GM04504 (cell line): ENCODE data around the gene DNPH1.

ENCODE experiments used
- DNase-seq: peaks from one replicate; pipeline ENCODE4 v3.0.0-alpha.2; 2012; ENCODE audit warnings: low read depth

The DNPH1 gene, protein sequence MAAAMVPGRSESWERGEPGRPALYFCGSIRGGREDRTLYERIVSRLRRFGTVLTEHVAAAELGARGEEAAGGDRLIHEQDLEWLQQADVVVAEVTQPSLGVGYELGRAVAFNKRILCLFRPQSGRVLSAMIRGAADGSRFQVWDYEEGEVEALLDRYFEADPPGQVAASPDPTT

DNA sequence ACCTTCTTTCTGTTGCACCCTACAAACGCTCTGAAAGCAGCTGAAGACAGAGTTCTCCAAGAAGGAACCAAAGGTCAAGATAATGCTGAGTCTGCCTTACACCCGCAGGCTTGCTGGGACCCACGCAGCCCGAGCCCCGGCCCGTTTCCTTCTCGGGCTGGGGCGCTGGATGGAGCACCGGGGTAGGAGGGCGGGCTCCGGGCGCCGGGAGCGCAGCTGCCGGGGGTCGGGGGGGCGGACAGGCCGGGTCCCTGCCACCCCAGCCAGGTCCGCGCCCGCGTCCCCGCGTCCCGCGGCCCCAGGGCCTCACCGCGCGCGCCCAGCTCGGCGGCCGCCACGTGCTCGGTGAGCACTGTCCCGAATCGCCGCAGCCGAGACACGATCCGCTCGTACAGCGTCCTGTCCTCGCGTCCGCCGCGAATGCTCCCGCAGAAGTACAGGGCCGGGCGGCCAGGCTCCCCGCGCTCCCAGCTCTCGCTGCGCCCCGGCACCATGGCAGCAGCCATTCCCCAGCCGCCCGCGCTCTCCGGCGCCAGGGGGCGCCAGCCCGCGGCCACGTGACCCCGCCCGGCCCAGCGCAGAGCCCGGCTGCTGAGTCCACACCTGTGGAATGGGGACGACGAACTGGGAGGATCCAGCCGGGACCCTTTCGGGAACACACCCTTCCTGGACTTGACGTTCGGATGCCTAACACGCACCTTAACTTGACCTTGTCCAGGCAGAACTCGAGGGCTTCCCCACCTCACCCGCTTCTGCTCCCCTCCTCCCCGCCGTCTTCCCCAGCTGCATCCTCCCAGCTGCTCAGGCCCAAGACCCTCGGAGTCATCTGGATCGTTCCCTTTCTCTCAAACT lies at the start of gene DNPH1:
Gene DNPH1 (minus strand): TSS at position 531 of the 852 bp plus-strand sequence. CDS start 25 bp downstream, at position 506.
- peak; percentile 31 for DNase-seq

DNA sequence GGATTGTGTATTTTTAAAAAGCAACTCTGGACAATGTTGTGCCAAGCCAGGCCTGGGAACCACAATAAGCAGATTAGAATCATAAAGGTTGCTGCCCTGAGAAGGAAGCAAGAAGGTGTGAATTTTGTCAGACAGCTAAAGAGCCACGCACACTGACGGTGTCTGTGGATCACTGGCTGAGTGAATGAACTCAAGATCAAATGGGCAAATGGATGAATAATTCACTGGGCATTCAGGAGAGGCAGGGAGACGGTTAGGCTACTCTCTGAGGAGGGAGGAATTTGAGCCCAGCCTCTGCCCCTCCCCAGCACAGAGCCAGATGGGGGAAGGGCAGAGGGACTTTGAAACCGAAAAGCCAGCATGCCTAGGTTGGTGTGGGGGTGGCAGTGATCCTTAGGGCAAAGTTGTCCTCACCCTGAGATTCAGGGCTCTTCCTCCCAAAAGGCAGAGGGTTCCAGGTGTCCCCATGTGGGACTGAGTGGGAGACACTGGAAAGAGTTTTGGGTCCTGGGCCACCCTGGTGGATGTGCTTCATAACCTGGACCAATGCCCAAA lies 49.3 kb upstream of the DNPH1 start:
- no peak for DNase-seq

GRCh38 chr6:43277643-43278523 lies 48.6 kb upstream of the DNPH1 start:
- no peak for DNase-seq

GRCh38 chr6:43277306-43277642 lies 48.0 kb upstream of the DNPH1 start:
- DNase-seq = no peak

DNA sequence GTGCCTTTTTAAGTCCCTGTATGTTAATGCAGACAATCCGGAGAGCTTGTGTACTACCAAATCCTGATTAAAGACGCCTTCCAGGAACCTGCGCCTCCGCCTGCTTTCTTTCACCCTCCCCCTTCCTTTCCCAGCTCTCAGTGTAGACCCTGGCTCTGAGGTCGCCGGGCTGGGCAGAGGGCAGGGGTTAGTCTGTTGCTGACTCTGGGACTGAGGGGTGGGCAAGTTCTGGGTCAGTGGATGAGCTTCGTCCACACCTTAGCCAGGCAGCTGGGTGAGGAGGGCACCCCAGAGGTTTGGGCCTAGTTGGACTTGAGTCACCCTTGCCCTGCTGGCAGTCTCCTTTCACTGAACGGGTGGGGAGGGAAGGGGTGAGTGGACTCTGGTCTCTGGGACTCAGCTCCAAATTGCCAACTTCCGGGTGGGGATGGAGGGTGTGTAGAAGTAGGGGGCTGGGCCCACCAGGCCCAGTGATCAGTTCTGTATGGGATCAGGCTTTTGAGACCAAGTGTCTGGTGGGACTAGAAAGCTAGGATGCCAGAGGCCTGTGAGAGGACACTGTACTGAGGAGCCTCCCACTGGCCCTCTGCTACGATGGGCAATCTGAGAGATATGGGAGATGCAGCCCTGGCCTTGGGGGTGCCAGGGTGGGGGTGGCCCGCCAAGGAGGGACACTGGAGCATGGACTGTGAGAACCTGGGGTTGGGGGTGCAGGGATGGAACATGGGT lies 47.5 kb upstream of the DNPH1 start:
- DNase-seq = no peak

GRCh38 chr6:43275801-43276576 lies 46.7 kb upstream of the DNPH1 start:
- no peak for DNase-seq

DNA sequence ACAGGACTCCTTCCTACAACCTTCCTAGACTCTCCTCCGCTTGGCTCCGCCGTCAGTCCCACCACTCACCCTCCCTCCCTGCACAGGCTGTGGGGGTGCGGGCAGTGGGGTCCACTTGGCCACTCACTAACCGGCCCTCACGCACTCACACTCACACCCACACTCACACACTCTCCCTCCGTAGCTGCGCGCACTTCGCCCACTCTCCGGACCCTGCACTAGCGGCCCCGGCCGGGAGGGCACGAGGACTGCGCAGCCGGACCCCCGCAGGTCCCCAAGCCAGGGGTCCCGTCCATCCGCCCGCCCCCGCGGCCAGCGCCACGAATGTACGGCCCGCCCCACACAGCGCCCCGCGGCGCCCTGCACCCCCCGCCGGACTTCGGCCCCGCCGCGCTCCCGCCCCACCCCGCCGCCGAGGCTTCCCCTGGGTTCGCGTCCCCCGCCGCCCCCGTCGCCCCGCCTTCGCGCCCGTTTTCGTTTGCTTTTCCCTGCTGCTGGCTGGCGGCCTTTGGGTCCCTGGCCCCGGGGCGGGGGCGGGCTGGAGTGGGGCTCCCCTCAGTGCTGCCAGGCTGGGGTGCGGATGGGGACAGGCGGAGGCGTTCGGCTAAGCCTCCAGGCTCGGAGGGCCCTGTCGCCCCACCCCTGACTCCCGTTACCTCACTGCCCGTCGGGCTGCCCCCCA lies 45.8 kb upstream of the DNPH1 start:
- DNase-seq = no peak

DNA sequence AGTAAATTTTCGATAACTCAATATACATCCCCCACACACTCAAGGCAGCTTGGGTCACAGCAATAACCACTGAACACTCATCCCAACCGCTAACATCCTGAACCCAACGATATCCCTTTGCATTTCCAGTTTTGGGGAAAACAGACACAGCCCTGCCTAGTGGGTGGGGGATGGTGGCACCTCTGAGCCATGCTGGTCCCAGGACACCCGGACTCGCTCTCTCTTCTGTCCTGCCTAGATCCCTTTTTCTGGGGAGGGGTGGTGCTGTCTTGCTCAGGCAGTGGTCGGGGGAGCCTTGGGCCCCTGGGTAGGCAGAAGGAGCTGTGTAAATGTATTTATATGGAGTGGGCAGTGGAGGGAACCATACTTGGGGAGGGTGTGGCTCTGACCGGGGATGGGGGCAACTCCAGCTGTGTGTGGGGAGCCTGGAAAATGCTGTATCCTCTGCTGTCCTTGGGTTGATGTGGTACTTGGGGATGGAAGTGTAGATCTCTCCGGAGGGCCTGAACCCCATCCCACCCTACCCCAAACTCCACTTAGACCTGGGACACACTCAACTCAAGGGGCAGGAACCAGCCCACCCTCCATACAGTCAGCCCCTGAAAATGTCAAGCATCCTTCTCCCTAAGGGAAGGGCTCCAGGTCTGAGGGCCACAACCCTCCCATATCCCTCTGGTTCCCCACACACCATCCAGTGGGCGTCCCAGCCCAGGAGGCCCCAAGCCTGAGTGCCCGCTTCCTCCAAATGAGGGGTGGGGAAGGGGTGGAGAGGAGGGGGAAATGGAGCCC lies 45.0 kb upstream of the DNPH1 start:
- no peak for DNase-seq

GRCh38 chr6:43273707-43274106 lies 44.4 kb upstream of the DNPH1 start:
- no peak for DNase-seq

GRCh38 chr6:43271944-43272343 lies 42.7 kb upstream of the DNPH1 start:
- no peak for DNase-seq

DNA sequence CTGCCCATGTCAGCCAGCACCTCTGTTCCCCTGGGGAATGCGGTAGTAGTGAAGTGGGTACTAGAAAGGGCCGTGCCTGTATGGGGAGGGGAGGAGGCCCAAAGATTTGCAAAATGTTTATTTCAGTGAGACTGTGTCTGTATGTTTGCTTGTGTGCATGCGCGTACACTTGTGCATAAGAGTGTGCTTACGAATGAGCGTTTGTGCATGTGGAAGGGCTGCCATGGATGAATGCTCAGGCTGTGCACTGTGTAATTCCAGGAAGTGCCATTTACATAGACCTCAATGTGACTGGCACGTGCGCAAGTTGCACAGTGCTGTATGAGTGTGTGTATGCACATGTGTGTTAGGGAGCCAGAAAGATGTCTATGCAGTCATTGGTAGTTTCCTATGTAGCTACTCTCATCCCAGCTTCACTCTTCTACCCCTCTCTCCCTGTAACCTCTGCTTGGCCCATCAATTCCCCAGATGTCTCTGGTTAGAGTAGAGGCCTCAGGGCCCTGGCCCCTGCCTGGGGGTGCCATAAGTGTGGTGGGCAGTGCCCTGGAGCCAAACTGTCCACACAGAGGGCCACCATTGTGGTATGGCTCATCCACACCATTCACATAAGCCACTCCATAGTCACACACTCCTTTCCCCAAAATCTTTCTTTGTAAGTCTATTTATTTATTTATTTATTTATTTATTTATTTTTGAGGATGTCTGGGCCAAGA lies 42.0 kb upstream of the DNPH1 start:
- DNase-seq = no peak

DNA sequence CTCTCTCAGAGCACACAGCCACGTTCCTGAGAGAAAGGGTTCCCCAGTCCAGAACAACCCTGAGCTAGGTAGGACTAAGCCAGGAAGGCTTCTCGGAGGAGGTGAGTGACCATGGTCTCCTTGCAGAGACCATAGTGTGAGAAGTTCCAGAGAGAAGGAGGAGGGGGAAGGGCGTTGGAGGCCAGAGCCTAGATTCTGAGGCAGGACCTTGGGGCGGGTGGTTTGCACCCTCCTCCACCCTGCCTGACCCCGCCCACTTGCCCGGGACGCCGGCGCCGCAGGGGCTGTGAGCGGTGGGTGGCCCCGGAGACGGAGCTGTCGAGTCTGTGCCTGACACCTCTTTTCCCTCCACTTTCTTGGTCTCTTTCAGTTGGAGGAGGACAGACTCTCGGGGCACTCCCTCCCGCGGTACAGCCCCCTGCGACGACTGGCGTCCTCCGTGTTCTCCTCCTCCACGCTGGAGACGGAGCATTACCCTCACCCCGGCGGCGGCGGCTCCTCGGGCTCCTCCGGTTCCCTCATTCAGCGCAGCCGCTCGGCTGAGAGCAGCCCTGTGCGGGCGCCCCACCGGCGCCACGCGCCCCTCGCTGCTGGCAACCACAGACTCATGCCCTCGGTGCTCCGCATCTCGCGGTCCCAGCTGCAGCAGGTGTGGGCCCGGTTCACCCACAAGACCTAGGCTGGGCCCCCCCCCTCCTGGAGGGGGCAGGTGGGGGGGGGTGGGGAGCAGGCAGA lies 40.2 kb upstream of the DNPH1 start:
- DNase-seq = no peak

- no peak for DNase-seq
These were observed 39.5 kb upstream of the DNPH1 start for GRCh38 chr6:43268782-43269272.

DNA sequence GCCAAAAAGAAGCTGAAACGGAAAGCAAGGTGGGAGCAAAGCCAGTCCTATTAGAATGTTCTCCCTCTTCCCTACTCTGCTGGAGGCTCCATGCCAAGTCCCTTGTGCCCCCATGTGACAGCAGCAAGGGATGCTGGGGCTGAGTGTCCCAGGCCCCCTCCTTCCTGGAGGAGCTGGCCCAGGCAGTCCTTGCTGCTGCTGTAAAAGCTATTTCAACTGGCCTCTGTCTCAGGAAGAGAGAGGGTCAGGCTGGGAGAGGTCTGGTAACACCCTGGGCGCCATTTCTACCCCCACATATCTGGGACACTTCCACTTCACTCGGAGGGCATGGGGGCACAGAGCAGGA lies 39.0 kb upstream of the DNPH1 start:
- no peak for DNase-seq

DNA sequence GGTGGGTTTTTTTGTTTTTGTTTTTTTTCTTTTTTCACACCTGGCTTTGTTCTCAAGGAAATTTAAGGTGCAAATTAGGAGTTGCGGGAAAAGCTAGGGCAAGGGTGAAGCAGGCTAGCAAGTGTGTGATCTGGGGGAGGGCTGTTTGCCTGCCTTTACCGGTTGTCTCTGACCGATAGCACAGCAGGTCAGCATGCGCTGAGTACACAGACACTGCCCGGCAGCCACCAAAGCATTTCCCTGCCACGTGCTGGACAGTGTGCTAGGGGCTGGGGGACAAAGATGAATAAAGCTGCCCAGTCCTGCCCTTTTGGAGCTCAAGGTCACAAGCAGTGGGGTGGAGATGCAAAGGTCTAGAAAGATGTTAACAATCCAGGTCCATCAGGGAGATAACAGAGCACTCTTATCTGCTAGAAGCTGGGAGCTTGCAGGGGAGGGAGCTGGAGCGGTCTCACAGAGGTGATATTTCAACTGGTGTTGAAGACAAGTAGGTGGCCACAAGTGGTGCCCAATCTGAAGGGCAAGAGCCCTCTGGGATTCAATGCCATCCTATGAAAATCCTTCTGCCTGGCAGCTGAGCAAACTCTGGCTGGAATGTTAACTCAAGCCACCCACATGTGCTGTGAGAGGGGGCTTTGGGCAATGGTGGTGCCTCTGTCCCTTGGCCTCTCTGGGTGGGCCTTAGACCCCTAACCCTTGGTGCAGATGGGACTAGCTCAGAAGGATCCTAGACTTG lies 38.5 kb upstream of the DNPH1 start:
- no peak for DNase-seq

DNA sequence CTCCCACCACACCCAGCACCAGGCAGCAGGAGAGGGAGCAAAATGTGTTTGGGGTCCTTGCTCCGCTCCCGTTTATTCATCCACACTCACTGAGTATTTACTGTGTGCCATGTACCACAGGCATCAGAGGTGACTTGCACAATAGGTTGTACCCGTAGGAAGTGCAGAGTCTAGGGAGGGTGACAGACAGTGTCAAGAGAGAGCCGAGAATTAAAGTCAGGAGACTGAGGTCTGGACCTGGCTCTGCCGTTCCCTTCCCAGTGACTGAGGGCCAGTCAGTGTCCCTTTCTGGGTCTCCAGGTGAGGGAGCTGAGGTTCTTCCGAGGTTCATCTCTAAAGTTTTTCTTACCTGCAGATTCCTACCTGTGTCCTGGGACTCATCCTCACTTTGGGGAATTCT lies 36.3 kb upstream of the DNPH1 start:
- no peak for DNase-seq

DNA sequence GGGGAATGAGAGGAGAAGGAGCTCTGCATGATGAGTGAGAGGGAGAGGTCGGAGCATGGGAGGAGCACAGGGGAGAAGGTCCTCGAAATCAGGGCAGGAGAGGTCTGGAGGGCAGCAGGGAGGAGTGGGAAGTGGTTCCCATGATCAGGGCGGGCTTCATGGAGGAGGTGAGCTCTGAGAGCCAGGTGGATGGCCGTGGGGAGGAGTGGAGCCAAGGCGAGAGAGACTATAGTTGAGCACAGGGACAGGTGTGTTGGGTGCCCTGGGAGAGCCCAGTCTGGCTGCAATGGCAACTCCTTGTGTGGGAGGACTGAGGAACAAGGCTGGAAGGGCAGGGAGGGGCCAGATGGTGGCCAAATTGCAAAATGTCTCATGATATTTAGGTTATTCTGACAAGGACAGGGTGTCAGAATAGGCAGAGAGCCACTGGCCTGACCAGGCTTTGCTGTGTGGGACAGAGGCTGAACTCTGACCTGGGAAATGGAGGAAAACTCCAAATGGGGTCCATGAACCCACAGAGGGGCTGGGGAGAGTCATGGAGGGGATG lies 35.4 kb upstream of the DNPH1 start:
- no peak for DNase-seq
